Esophagus (tissue), 2 donors: ENCODE measurements around the gene SLC16A10. TPM values are rescaled to one million over a fixed set of nuclear protein-coding genes. Genes with fewer than 3 reads are reported as not detected.
"Not testable (repeated sequence)": the region's sequence is repeated elsewhere in the genome, so short reads cannot be mapped to it uniquely, and the experiment has no call there.

Experiments used
- H3K27ac ChIP-seq, 2 donors: one replicate each; pipeline ENCODE4 v1.5.1; 2013; ENCODE audit warnings: low read depth in 2 of 2, mild to moderate bottlenecking in 2 of 2, inconsistent platforms in 1 of 2, low read length in 1 of 2, moderate library complexity in 1 of 2
- H3K27me3 ChIP-seq, 2 donors: one replicate each; pipeline ENCODE4 v1.6.1; 2013; ENCODE audit warnings: low read length in 2 of 2, control low read depth in 1 of 2, mild to moderate bottlenecking in 1 of 2; ENCODE audit not compliant: insufficient read depth in 2 of 2, control insufficient read depth in 1 of 2
- H3K36me3 ChIP-seq, 2 donors: one replicate each; pipeline ENCODE4 v1.6.1; 2013; ENCODE audit warnings: low read length in 1 of 2; ENCODE audit not compliant: control insufficient read depth in 2 of 2, insufficient read depth in 2 of 2
- H3K4me1 ChIP-seq, 2 donors: one replicate each; pipeline ENCODE4 v1.6.1; 2013; ENCODE audit warnings: low read length in 1 of 2; ENCODE audit not compliant: control insufficient read depth in 2 of 2, insufficient read depth in 2 of 2
- H3K4me3 ChIP-seq, 2 donors: one replicate each; pipeline ENCODE4 v1.5.1; 2013; ENCODE audit warnings: low read length in 2 of 2, mild to moderate bottlenecking in 2 of 2, low read depth in 1 of 2, moderate library complexity in 1 of 2
- H3K9me3 ChIP-seq, 2 donors: one replicate each; pipeline ENCODE4 v1.6.1; 2013; ENCODE audit warnings: mild to moderate bottlenecking in 2 of 2, low read depth in 1 of 2, low read length in 1 of 2, moderate library complexity in 1 of 2; ENCODE audit not compliant: control insufficient read depth in 2 of 2, insufficient read depth in 1 of 2
- WGBS, 2 donors: extraction: QIAGEN DNeasy Blood & Tissue Kit; methylation state at CpG; one replicate each; pipeline ENCODE4 v1.1.7; 2013; 5-methylcytosine and 5-hydroxymethylcytosine counted together
- polyA plus RNA-seq, 2 donors: library from polyadenylated mRNA; stranded (reverse); fragments of 200-250 nt; gene quantifications; one replicate each; pipeline ENCODE4 v1.2.3, GENCODE V29; 2013
- donor health status: healthy with polysubstance abuse.
- donor health status: Bipolar disorder and iron deficiency.

Gene SLC16A10
- polyA plus RNA-seq, 2 donors, result 0.18 to 0.41 TPM

GRCh38 chr6:111242452-111242851 lies 155.1 kb downstream of the SLC16A10 start:
- Histone ChIP-seq H3K27ac (no peak overlapping the region), H3K9me3 (no peaks in the 10 kb centered on the region), H3K4me3 (no peak overlapping the region), H3K4me1 (no peaks in the 10 kb centered on the region), H3K36me3 (no peaks in the 10 kb centered on the region), H3K27me3 (no peaks in the 10 kb centered on the region)
- whole genome bisulfite sequencing, 2 donors, result 91 to 93% methylated on average over 5 of the region's 5 CpGs

DNA sequence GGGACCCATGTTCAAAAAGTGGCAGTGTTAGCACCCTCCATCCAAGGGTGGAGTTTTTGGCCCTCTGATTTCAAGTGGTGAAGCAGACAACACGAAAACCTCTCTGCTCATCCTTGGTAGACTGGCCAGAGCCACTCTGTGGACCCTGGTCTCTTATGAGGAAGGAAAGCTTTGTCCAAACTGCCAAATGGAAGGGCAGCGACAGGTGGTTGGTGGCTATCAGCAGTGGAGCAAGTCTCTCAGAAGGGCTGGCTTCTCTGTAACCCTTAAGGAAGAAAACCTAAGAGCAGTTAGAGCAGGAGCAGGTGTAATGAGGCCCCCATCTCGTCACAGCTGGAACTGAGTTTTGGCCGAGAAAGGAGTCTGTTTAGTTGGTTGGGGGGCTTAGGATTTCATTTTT lies 155.8 kb downstream of the SLC16A10 start:
- Histone ChIP-seq H3K27me3 (no peaks in the 10 kb centered on the region), H3K27ac (no peak overlapping the region), H3K36me3 (no peaks in the 10 kb centered on the region), H3K4me1 (no peaks in the 10 kb centered on the region), H3K4me3 (no peak overlapping the region), H3K9me3 (no peaks in the 10 kb centered on the region)
- WGBS, 2 donors, result 83% methylated on average over 4 of the region's 4 CpGs

DNA sequence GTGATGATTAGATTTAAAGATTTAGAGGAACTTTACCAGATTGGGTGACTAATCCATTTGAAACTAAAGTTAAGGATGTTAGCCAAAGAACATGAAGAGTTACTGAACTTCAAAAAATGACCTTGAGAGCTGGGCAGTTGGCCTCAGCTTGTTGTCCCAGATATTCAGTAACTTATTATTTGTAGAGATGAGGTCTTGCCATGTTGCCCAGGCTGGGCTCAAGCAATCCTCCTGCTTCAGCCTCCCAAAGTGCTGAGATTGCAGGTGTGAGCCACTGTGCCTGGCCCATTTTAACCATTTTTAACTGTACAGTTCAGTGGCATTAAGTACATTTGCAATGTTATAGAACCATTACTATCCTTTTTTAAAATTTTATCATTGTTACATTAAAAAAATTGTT lies 161.5 kb downstream of the SLC16A10 start:
- no peak overlapping the region for H3K4me3 ChIP-seq
- no peaks in the 10 kb centered on the region for H3K27me3 ChIP-seq
- no peaks in the 10 kb centered on the region for H3K4me1 ChIP-seq
- no peak overlapping the region for H3K27ac ChIP-seq
- no peaks in the 10 kb centered on the region for H3K9me3 ChIP-seq
- H3K36me3 ChIP-seq, result no peaks in the 10 kb centered on the region

- 58 to 59% methylated on average over 4 of the region's 4 CpGs for WGBS, 2 donors
- Histone ChIP-seq H3K4me1 (no peaks in the 10 kb centered on the region), H3K9me3 (no peaks in the 10 kb centered on the region), H3K27ac (no peak overlapping the region), H3K4me3 (no peak overlapping the region), H3K27me3 (no peaks in the 10 kb centered on the region), H3K36me3 (no peaks in the 10 kb centered on the region)
These were observed 163.6 kb downstream of the SLC16A10 start for GRCh38 chr6:111250791-111251354.

GRCh38 chr6:111252726-111253125 lies 165.4 kb downstream of the SLC16A10 start:
- no peak overlapping the region for H3K27ac ChIP-seq
- H3K36me3 ChIP-seq, result no peaks in the 10 kb centered on the region
- WGBS, 2 donors, result 60 to 68% methylated on average over 3 of the region's 3 CpGs
- no peaks in the 10 kb centered on the region for H3K27me3 ChIP-seq
- H3K9me3 ChIP-seq, result no peaks in the 10 kb centered on the region
- no peaks in the 10 kb centered on the region for H3K4me1 ChIP-seq
- no peak overlapping the region for H3K4me3 ChIP-seq

DNA sequence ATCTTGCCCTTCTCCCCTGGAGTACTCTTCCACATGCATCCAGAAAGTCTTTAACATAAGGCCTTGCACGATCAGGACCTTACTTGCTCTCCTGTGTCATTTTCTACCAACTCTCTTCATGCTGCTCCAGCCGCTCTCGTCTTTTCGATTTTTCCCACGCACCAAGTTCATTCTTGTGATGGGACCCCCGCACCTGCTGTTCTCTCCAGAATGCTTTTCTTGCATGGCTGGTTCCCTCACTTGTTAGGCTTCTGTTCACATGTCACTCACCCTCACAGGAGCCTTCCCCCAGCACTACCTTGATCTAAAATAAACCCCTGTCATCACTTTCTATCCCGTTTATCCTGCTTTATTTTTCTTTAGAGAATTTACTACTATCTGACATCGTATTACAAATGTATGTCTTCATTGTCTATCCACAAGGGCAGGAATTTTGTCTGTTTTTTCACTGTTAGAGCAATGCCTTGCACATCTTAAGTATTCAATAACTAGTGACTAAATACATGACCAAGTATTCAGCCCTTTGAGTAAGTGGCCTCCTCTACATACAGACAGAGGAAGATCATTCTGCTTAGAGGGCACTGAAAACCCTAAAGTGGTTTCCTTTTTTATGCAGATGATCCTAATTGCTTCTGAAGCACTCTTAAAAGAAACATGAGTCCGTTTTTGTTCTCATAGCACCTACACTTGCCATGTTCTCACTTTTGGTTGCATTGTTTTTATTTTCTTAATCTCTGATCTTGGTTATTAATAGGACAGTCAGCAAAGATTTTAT lies 166.9 kb downstream of the SLC16A10 start:
- Histone ChIP-seq H3K36me3 (no peaks in the 10 kb centered on the region), H3K9me3 (no peaks in the 10 kb centered on the region), H3K4me1 (no peaks in the 10 kb centered on the region), H3K27ac (no peak overlapping the region), H3K4me3 (no peak overlapping the region), H3K27me3 (no peaks in the 10 kb centered on the region)
- 80 to 84% methylated on average over 9 of the region's 9 CpGs for WGBS, 2 donors

DNA sequence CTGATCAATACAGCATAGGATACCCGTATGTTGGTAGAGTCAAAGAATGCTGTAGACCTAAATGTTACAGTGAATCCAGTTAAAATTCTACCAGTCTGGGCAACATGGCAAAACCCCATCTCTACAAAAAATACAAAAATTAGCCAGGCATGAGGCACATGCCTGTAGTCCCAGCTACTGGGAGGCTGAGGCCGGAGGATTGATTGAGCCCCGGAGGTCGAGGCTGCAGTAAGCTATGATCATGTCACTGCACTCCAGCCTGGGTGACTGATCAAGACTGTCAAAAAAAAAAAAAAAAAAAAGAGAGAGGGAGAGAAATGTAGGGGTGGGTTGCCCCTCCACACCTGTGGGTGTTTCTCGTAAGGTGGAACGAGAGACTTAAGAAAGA lies 167.5 kb downstream of the SLC16A10 start:
- Histone ChIP-seq H3K4me1 (no peaks in the 10 kb centered on the region), H3K4me3 (no peak overlapping the region), H3K27me3 (no peaks in the 10 kb centered on the region), H3K27ac (no peak overlapping the region), H3K36me3 (no peaks in the 10 kb centered on the region), H3K9me3 (no peaks in the 10 kb centered on the region)
- 86 to 90% methylated on average over 6 of the region's 6 CpGs for WGBS, 2 donors

DNA sequence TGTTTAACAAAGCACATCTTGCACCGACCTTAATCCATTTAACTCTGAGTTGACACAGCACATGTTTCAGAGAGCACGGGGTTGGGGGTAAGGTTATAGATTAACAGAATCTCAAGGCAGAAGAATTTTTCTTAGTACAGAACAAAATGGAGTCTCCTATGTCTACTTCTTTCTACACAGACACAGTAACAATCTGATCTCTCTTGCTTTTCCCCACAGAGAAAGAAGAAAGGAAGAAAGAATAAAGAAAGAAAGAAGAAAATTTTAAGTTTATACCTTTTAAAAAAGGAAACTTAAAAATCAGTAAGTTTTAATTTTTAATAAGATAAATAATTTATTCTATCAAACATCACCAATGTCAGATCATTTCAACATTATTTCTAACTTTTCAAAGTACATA lies 168.5 kb downstream of the SLC16A10 start:
- WGBS, 2 donors, result 35 to 42% methylated on average over 2 of the region's 2 CpGs
- H3K4me1 ChIP-seq, H3K36me3 ChIP-seq, H3K27me3 ChIP-seq, H3K27ac ChIP-seq, H3K4me3 ChIP-seq, H3K9me3 ChIP-seq: not testable (repeated sequence)

DNA sequence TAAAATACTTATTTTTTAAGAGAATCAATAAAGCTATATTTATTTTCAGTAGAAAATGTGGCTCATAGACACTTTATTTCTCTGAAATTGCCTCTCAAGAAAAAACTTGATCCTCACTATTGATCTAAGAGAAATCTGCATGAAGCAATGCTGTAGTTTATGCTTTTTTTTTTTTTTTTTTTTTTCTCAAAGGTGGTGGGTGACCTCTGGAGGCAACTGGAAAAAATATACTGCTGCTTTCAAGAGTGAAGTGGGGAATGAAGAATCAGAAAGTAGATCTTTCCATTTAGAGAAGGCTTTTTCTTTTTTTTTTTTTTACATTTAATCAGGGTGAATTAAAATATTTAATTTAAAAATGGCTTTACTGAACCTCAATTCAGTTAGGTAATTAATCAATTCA lies 169.3 kb downstream of the SLC16A10 start:
- Histone ChIP-seq H3K27ac (no peak overlapping the region), H3K27me3 (no peaks in the 10 kb centered on the region), H3K4me1 (peaks cover 0 to 3% of the 10 kb centered on the region in 2 donors), H3K4me3 (no peak overlapping the region), H3K9me3 (no peaks in the 10 kb centered on the region), H3K36me3 (no peaks in the 10 kb centered on the region)

DNA sequence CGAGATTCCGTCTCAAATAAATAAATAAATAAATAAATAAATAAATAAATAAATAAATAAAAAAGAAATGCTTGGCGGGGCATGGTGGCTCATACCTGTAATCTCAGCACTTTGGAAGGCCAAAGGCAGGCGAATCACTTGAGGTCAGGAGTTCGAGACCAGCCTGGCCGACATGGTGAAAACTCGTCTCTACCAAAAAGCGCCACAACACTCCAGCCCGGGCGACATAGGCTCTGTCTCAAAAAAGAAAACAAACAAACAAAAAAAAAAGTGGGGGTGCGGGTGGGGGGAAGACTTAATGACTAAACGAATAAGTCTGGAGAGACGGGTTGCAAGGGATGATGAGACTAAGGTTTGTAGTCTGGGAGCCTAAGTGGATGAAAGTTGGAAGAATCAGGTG lies 170.7 kb downstream of the SLC16A10 start:
- no peaks in the 10 kb centered on the region for H3K9me3 ChIP-seq
- H3K27me3 ChIP-seq, result no peaks in the 10 kb centered on the region
- no peak overlapping the region for H3K4me3 ChIP-seq

More for the DNA sequence above, 170.7 kb downstream of the SLC16A10 start:
- peaks cover 0 to 3% of the 10 kb centered on the region in 2 donors for H3K4me1 ChIP-seq
- H3K36me3 ChIP-seq, result no peaks in the 10 kb centered on the region
- no peak overlapping the region for H3K27ac ChIP-seq
- WGBS, 2 donors, result 91 to 93% methylated on average over 13 of the region's 13 CpGs
